Tibial nerve (tissue), 4 donors: ENCODE measurements around the gene INPP4B.

Experiments
- EP300 ChIP-seq, 2 donors: sonication (generic); formaldehyde crosslinking; IDR thresholded peaks; one replicate each; pipeline ENCODE4 v1.6.1; 2017; ENCODE audit warnings: antibody characterized with exemption in 2 of 2, mild to moderate bottlenecking in 1 of 2
- POLR2A ChIP-seq, 2 donors: fragments of 450-650 bp; IDR thresholded peaks; one replicate each; pipeline ENCODE4 v1.6.1; 2017; ENCODE audit warnings: antibody characterized with exemption in 2 of 2, mild to moderate bottlenecking in 2 of 2, moderate library complexity in 2 of 2
- TF ChIP-seq, protein P1 (sequence below), 5 experiments: fragments of 200-600 bp in 3 of 5; fragments of 450-650 bp in 2 of 5; sonication (generic) in 3 of 5; IDR thresholded peaks; one replicate each; pipeline ENCODE4 v1.5.1; 2016 to 2019; ENCODE audit warnings: antibody characterized with exemption in 5 of 5, mild to moderate bottlenecking in 3 of 5, moderate library complexity in 2 of 5

DNA sequence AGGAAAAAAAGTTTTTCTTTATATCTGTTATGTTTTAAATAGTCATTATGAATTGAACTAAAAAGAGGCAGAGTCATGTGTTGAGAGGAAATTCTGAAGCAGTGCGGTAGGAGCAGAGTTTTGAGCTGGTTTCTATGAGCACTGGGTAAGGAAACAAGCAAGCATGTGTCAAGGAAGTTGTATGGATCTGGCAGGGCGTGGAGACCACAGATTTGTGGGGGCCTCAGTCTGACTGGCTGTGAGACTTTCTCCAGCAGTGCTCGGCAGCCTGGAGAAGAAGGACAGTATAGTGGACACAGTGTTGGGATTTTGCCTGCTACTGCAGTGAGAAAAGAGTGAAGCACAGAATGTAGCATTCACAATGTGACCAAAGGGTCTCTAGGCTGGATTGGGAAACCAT lies 399.1 kb downstream of the INPP4B start:
- TF ChIP-seq, protein P1, sequence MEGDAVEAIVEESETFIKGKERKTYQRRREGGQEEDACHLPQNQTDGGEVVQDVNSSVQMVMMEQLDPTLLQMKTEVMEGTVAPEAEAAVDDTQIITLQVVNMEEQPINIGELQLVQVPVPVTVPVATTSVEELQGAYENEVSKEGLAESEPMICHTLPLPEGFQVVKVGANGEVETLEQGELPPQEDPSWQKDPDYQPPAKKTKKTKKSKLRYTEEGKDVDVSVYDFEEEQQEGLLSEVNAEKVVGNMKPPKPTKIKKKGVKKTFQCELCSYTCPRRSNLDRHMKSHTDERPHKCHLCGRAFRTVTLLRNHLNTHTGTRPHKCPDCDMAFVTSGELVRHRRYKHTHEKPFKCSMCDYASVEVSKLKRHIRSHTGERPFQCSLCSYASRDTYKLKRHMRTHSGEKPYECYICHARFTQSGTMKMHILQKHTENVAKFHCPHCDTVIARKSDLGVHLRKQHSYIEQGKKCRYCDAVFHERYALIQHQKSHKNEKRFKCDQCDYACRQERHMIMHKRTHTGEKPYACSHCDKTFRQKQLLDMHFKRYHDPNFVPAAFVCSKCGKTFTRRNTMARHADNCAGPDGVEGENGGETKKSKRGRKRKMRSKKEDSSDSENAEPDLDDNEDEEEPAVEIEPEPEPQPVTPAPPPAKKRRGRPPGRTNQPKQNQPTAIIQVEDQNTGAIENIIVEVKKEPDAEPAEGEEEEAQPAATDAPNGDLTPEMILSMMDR (IDR thresholded peaks at IDR 0.05) = no peak
- TF ChIP-seq POLR2A (IDR thresholded peaks at IDR 0.05) (no peak), EP300 (IDR thresholded peaks at IDR 0.05) (no peak)
